NCI-H2196 (cell line): ENCODE measurements around the gene C1orf94.

Source experiments
- DNase-seq: peaks from one replicate; lab custom pipeline; 2025; ENCODE audit not compliant: unreplicated experiment; lab: John Stamatoyannopoulos, UW

C1orf94 gene

GRCh38 chr1:34176830-34177603, at the start of gene C1orf94:
C1orf94 (plus strand) TSS chr1:34176907; CDS start chr1:34177790, 883 bp downstream.
- DNase-seq, result no peak

GRCh38 chr1:34127006-34128000, 49.4 kb upstream of the C1orf94 start:
- DNase-seq, result no peak

GRCh38 chr1:34128186-34128889, 48.4 kb upstream of the C1orf94 start:
- no peak for DNase-seq

- DNase-seq, result no peak
Observed at GRCh38 chr1:34129630-34130029, 47.1 kb upstream of the C1orf94 start.

- DNase-seq, result no peak
Observed at GRCh38 chr1:34130306-34130705, 46.4 kb upstream of the C1orf94 start.

- DNase-seq, result no peak
Observed at GRCh38 chr1:34131396-34132160, 45.1 kb upstream of the C1orf94 start.

GRCh38 chr1:34132161-34132420, 44.6 kb upstream of the C1orf94 start:
- no peak for DNase-seq

GRCh38 chr1:34137411-34137810, 39.3 kb upstream of the C1orf94 start:
- DNase-seq, result no peak

- no peak for DNase-seq
Observed at GRCh38 chr1:34140011-34140676, 36.6 kb upstream of the C1orf94 start.

GRCh38 chr1:34143975-34144374, 32.7 kb upstream of the C1orf94 start:
- no peak for DNase-seq

- no peak for DNase-seq
Observed at GRCh38 chr1:34144766-34145165, 31.9 kb upstream of the C1orf94 start.

GRCh38 chr1:34147301-34147700, 29.4 kb upstream of the C1orf94 start:
- DNase-seq, result no peak

- DNase-seq, result no peak
Observed at GRCh38 chr1:34149501-34149900, 27.2 kb upstream of the C1orf94 start.

GRCh38 chr1:34153246-34153645, 23.5 kb upstream of the C1orf94 start:
- DNase-seq, result no peak

- no peak for DNase-seq
Observed at GRCh38 chr1:34155860-34156259, 20.8 kb upstream of the C1orf94 start.

- no peak for DNase-seq
Observed at GRCh38 chr1:34156739-34157138, 20.0 kb upstream of the C1orf94 start.

- no peak for DNase-seq
Observed at GRCh38 chr1:34162852-34163766, 13.6 kb upstream of the C1orf94 start.

GRCh38 chr1:34163792-34164731, 12.6 kb upstream of the C1orf94 start:
- DNase-seq, result no peak
